Upper lobe of left lung (tissue), 6 donors: Measurements from ENCODE around the gene GNS. TPM values are rescaled to one million over a fixed set of nuclear protein-coding genes. Genes with fewer than 3 reads are reported as not detected.

Experiments
- ATAC-seq, 2 donors: fragments of 200-7000 bp; cut with Tn5 transposase; one replicate each; pipeline ENCODE4 v1.9.1; 2022; ENCODE audit warnings: mild to moderate bottlenecking in 2 of 2, moderate library complexity in 2 of 2; ENCODE audit not compliant: low FRiP score in 2 of 2
- DNase-seq, 2 donors: peaks; one replicate each; pipeline ENCODE4 v3.0.0-alpha.2; 2019 to 2020
- H3K27ac ChIP-seq, 4 donors: fragments of 200-600 bp; sonication (generic); one replicate each; pipeline ENCODE4 v1.5.1; 2016 to 2019
- H3K27me3 ChIP-seq, 4 donors: fragments of 200-600 bp; sonication (generic); one replicate each; pipeline ENCODE4 v1.5.1; 2017 to 2019
- H3K36me3 ChIP-seq, 4 donors: fragments of 200-600 bp; sonication (generic); one replicate each; pipeline ENCODE4 v1.5.1; 2016 to 2019
- H3K4me1 ChIP-seq, 4 donors: fragments of 200-600 bp; sonication (generic); one replicate each; pipeline ENCODE4 v1.5.1; 2018 to 2019
- H3K4me3 ChIP-seq, 4 donors: fragments of 200-600 bp; sonication (generic); one replicate each; pipeline ENCODE4 v1.5.1; 2017 to 2019; ENCODE audit warnings: mild to moderate bottlenecking in 2 of 4, moderate library complexity in 1 of 4
- H3K9me3 ChIP-seq, 4 donors: fragments of 200-600 bp; sonication (generic); one replicate each; pipeline ENCODE4 v1.5.1; 2018 to 2019
- EP300 ChIP-seq, 4 donors: sonication (generic); formaldehyde crosslinking; IDR thresholded peaks; one replicate each; pipeline ENCODE4 v1.5.1; 2017; ENCODE audit warnings: antibody characterized with exemption in 4 of 4, control low read depth in 2 of 4
- POLR2A ChIP-seq, 4 donors: fragments of 450-650 bp; IDR thresholded peaks; one replicate each; pipeline ENCODE4 v1.5.1; 2016 to 2017; ENCODE audit warnings: antibody characterized with exemption in 4 of 4, mild to moderate bottlenecking in 2 of 4
- POLR2AphosphoS5 ChIP-seq, 2 donors: sonication (generic); formaldehyde crosslinking; IDR thresholded peaks; one replicate each; pipeline ENCODE4 v1.5.1; 2017; ENCODE audit warnings: antibody characterized with exemption in 2 of 2
- WGBS, 2 donors: methylation state at CpG; one replicate each; pipeline ENCODE4 v1.1.5; 2017 to 2018; 5-methylcytosine and 5-hydroxymethylcytosine counted together
- total RNA-seq, 6 donors: library from RNA; depleted of rRNA in 4 of 6; stranded (reverse); fragments of >200 nt in 4 of 6; gene quantifications; one replicate each; pipeline versions ENCODE4 v1.1.0 to v1.2.1, GENCODE V29; 2016 to 2021
- TF ChIP-seq, protein P1 (sequence below), 6 experiments: fragments of 450-650 bp in 4 of 6; fragments of 200-600 bp in 2 of 6; sonication (generic) in 2 of 6; IDR thresholded peaks; one replicate each; pipeline ENCODE4 v1.5.1; 2016 to 2019; ENCODE audit warnings: antibody characterized with exemption in 6 of 6
- donor health status: DM: no; HTN: no; CAD: no; lungs with moderate emphysema.
- donor health status: DM: no; HTN: yes; CAD: no; lungs with severe emphysema.

The GNS gene
- total RNA-seq, 6 donors from 2014 or later = 43.0 to 201 (median 135) TPM

DNA sequence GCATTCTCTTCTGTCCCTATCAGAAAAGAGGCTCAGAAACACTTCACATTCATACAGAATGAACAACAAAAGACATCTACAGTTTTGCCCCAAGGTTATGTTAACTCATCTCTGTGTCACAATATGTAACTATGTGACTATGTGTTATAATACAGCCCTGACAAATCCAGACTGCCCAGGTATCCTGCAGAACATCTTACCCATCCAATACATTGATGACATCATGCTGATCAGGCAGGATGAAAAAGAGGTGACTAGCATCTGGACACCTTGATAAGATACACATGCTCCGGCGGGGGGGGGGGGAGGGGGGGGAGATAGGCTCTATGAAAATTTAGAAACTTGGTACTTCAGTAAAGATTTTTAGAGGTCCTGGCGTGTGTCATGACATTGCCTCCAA is 8.3 kb upstream of the GNS start:
- no peaks in the 10 kb centered on the region for H3K4me1 ChIP-seq
- ATAC-seq = no peak
- DNase-seq = no peak
- TF ChIP-seq POLR2A (IDR thresholded peaks at IDR 0.05) (no peak), POLR2AphosphoS5 (IDR thresholded peaks at IDR 0.05) (no peak), EP300 (IDR thresholded peaks at IDR 0.05) (no peak)
- TF ChIP-seq, protein P1, sequence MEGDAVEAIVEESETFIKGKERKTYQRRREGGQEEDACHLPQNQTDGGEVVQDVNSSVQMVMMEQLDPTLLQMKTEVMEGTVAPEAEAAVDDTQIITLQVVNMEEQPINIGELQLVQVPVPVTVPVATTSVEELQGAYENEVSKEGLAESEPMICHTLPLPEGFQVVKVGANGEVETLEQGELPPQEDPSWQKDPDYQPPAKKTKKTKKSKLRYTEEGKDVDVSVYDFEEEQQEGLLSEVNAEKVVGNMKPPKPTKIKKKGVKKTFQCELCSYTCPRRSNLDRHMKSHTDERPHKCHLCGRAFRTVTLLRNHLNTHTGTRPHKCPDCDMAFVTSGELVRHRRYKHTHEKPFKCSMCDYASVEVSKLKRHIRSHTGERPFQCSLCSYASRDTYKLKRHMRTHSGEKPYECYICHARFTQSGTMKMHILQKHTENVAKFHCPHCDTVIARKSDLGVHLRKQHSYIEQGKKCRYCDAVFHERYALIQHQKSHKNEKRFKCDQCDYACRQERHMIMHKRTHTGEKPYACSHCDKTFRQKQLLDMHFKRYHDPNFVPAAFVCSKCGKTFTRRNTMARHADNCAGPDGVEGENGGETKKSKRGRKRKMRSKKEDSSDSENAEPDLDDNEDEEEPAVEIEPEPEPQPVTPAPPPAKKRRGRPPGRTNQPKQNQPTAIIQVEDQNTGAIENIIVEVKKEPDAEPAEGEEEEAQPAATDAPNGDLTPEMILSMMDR (IDR thresholded peaks at IDR 0.05) = no peak
- H3K4me3 ChIP-seq = no peak overlapping the region
- H3K36me3 ChIP-seq = no peaks in the 10 kb centered on the region
- no peaks in the 10 kb centered on the region for H3K27me3 ChIP-seq
- 77 to 87% methylated on average over 3 of the region's 3 CpGs for WGBS, 2 donors
- no peaks in the 10 kb centered on the region for H3K9me3 ChIP-seq
- H3K27ac ChIP-seq = no peak overlapping the region

DNA sequence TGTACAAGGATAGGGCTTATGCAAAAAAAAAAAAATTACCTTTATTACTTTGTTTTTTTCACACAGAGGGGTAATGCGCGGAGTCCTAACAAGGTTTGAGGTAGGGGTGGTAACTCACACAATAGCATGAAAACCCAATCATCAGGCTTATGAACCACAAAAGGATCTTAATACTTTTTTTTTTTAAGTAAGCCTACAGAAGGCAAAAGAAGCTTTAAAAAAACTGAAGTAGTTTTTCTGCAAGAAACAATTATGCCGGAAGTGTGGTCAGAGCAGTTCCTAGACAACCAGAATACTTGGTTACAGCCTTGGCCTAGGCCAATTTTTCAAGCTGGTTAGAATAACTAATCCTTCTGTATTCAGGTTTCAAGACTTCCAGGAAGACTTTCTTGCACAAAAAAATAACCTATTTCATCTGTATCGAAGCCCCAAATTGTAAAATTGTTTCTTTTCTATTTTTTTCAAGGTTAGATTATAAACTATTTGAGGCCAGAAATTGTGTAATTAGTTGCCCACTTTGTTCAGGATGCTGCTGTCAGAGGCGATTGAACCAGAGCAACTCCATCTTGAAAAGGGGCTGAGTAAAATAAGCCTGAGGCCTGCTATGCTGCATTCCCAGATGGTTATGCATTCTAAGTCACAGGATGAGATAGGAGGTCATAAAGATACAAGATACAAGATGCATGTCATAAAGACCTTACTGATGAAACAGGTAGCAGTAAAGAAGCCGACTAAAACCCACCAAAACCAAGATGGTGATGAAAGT is 1.8 kb upstream of the GNS start:
- no peak for DNase-seq
- Histone ChIP-seq H3K4me1 (peaks cover 17 to 30% (median 26%) of the 10 kb centered on the region in 4 donors), H3K27ac (peak overlapping the region in 1 of 4 donors; percentile 5), H3K9me3 (no peaks in the 10 kb centered on the region), H3K27me3 (no peaks in the 10 kb centered on the region), H3K36me3 (no peaks in the 10 kb centered on the region), H3K4me3 (no peak overlapping the region)
- WGBS, 2 donors = 79 to 88% methylated on average over 6 of the region's 6 CpGs
- ATAC-seq = no peak
- TF ChIP-seq POLR2A (IDR thresholded peaks at IDR 0.05) (no peak), POLR2AphosphoS5 (IDR thresholded peaks at IDR 0.05) (no peak), EP300 (IDR thresholded peaks at IDR 0.05) (no peak)
- TF ChIP-seq, protein P1 (IDR thresholded peaks at IDR 0.05) = no peak

GRCh38 chr12:64757771-64758170 is 1.4 kb downstream of the GNS start:
- Histone ChIP-seq H3K27ac (peak overlapping the region in 3 of 4 donors; percentile 21 to 97 (median 59)), H3K4me1 (peaks cover 17 to 47% (median 39%) of the 10 kb centered on the region in 4 donors), H3K9me3 (no peaks in the 10 kb centered on the region), H3K27me3 (no peaks in the 10 kb centered on the region), H3K36me3 (no peaks in the 10 kb centered on the region), H3K4me3 (peak overlapping the region in 3 of 4 donors; percentile 71 to 97 (median 82))
- ATAC-seq = peak in 1 of 2 donors; percentile 18
- no peak for DNase-seq
- WGBS, 2 donors = 43 to 51% methylated on average over 3 of the region's 3 CpGs
- no peak for TF ChIP-seq POLR2A (IDR thresholded peaks at IDR 0.05)
- TF ChIP-seq, protein P1 (IDR thresholded peaks at IDR 0.05) = no peak
- no peak for TF ChIP-seq POLR2AphosphoS5 (IDR thresholded peaks at IDR 0.05)
- no peak for TF ChIP-seq EP300 (IDR thresholded peaks at IDR 0.05)

DNA sequence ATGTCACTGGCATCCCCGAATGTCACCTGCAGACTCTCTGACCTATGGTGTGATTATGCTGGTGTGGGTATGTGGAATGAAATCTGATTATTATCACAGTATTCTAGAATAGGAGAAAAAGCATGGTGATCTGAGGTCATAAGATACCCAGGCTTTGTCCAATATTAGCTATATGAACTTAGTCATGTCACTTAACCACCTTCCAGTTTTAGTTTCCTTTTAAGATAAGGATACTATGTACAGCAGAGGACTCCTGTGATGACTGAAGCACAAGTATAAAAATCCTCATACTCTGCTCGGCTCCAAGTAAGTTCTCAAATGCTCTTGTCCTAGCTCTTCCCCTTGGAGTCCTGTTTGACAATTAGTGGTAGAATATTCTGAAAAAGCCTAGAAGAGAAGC is 2.8 kb downstream of the GNS start:
- Histone ChIP-seq H3K4me1 (peaks cover 17 to 47% (median 43%) of the 10 kb centered on the region in 4 donors), H3K36me3 (peaks cover 0 to 3% (median 0%) of the 10 kb centered on the region in 4 donors), H3K27me3 (no peaks in the 10 kb centered on the region), H3K9me3 (no peaks in the 10 kb centered on the region), H3K27ac (peak overlapping the region in 1 of 4 donors; percentile 33), H3K4me3 (no peak overlapping the region)
- 86 to 89% methylated on average over 2 of the region's 2 CpGs for WGBS, 2 donors
- no peak for DNase-seq
- ATAC-seq = no peak
- TF ChIP-seq, protein P1 (IDR thresholded peaks at IDR 0.05) = no peak
- TF ChIP-seq POLR2AphosphoS5 (IDR thresholded peaks at IDR 0.05) (no peak), POLR2A (IDR thresholded peaks at IDR 0.05) (no peak), EP300 (IDR thresholded peaks at IDR 0.05) (no peak)
